ENCODE data around the gene RHBDD1.

Gene RHBDD1

DNA sequence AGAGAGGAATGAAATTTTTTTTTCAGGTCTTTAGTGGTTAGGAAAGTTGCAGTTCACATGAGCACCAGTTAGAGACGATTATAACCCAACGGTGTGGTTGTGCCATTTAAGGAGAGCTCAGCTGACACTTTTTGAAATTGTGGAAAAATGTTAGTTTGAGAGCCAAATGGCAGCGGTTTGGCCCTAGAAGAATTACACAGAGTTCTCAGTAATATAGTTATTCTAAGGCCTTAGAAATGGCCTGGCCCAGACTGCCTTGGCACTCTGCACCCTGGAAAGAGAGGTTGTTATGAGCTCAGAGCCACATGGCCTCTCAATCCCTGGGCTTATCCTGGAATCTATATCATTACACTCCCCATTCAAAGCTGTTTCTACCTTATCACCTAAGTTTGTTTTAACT, 117.4 kb downstream of the RHBDD1 start:
- TF ChIP-seq, protein P1, sequence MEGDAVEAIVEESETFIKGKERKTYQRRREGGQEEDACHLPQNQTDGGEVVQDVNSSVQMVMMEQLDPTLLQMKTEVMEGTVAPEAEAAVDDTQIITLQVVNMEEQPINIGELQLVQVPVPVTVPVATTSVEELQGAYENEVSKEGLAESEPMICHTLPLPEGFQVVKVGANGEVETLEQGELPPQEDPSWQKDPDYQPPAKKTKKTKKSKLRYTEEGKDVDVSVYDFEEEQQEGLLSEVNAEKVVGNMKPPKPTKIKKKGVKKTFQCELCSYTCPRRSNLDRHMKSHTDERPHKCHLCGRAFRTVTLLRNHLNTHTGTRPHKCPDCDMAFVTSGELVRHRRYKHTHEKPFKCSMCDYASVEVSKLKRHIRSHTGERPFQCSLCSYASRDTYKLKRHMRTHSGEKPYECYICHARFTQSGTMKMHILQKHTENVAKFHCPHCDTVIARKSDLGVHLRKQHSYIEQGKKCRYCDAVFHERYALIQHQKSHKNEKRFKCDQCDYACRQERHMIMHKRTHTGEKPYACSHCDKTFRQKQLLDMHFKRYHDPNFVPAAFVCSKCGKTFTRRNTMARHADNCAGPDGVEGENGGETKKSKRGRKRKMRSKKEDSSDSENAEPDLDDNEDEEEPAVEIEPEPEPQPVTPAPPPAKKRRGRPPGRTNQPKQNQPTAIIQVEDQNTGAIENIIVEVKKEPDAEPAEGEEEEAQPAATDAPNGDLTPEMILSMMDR (IDR thresholded peaks at IDR 0.05; ENCODE audit: insufficient read depth, missing control alignments): no peak
- DNase-seq (ENCODE audit: insufficient read length, low spot score) (no peak), FAIRE-seq (no peak)

- FAIRE-seq: no peak
- TF ChIP-seq, protein P1 (IDR thresholded peaks at IDR 0.05; ENCODE audit: insufficient read depth, missing control alignments): no peak
- DNase-seq (ENCODE audit: insufficient read length, low spot score): no peak
Observed at GRCh38 chr2:226953826-226954225, 118.0 kb downstream of the RHBDD1 start.

DNA sequence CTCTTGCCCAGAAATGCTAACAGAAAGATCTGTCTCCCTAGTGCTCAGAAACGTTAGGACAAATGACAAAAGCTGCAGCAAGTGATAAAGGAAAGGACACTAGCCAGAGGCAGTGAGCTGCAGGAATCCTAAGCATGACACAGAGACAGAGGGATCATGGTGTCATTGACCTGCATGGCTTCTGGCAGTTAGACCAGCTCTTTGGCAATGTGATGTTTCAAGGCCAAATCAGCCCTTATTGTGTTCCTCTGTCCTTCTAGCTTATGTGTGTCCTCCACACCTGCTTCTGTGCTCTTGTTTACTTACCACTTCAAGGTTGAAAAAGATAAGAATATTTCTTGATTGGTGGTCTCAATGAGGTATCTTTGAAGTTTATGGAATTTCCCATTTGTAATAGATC, 120.8 kb downstream of the RHBDD1 start:
- TF ChIP-seq, protein P1 (IDR thresholded peaks at IDR 0.05; ENCODE audit: insufficient read depth, missing control alignments): no peak
- FAIRE-seq (no peak), DNase-seq (ENCODE audit: insufficient read length, low spot score) (no peak)

- TF ChIP-seq, protein P1 (IDR thresholded peaks at IDR 0.05; ENCODE audit: insufficient read depth, missing control alignments): no peak
- DNase-seq (ENCODE audit: insufficient read length, low spot score): no peak
Observed at GRCh38 chr2:226959418-226959817, 123.6 kb downstream of the RHBDD1 start.

GRCh38 chr2:226962176-226962773, 126.4 kb downstream of the RHBDD1 start:
- TF ChIP-seq, protein P1 (IDR thresholded peaks at IDR 0.05; ENCODE audit: insufficient read depth, missing control alignments): no peak
- DNase-seq (ENCODE audit: insufficient read length, low spot score) (no peak), FAIRE-seq (no peak)

More at GRCh38 chr2:226959418-226959817, 123.6 kb downstream of the RHBDD1 start:
- no peak for FAIRE-seq

DNA sequence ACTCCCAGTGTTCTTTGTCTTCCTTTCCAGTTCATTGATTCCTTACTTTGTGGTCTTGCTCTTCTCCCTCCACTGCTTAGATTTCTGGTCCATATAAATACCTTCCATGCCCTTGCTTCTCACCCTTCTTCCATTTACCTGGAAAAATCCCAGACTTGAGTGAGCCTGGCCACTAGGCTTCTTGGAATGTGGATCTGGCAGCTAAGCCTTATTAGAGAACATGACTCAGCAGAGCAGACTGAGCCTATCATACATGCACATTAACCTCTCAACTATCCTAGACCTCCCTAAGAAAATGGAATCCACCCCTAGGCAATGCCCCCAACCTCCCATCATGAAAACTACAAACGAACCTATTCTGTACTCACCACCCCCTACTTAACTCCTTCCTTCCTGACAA, 127.7 kb downstream of the RHBDD1 start:
- no peak for DNase-seq (ENCODE audit: insufficient read length, low spot score)
- TF ChIP-seq, protein P1 (IDR thresholded peaks at IDR 0.05; ENCODE audit: insufficient read depth, missing control alignments): no peak
- FAIRE-seq: no peak

DNA sequence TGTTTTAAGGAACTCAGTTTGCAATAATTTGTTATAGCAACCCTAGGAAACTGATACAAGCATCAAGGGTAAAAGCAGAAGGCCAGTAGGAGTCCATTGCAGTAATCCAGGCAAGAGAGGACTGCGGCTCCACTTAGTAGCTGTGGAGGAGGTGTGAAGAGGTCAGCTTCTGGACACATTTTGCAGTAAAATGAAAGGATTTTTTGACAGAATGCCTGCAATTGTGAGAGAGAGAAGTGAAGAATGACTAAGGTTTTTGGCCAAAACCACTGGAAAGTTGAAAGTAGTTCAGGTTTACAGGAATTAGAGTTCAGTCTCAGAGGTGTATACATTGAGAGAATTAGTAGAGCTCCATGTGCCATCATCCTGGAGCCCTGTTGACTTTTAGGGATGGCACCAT, 129.5 kb downstream of the RHBDD1 start:
- FAIRE-seq: no peak
- DNase-seq (ENCODE audit: insufficient read length, low spot score): no peak
- TF ChIP-seq, protein P1 (IDR thresholded peaks at IDR 0.05; ENCODE audit: insufficient read depth, missing control alignments): no peak
